DND-41 (cell line): ENCODE measurements around the gene IRF4.

Source experiments
- ATAC-seq: fragments of 200-7000 bp; cut with Tn5 transposase; 3 replicates; pipeline ENCODE4 v1.9.1; 2021; ENCODE audit warnings: low read depth; ENCODE audit not compliant: insufficient read depth
- DNase-seq: peaks from one replicate; pipeline ENCODE4 v3.0.0-alpha.2; 2020
- H2AFZ ChIP-seq: 2 replicates; pipeline ENCODE4 v1.6.0; 2012; ENCODE audit warnings: low read depth, low read length
- H3K27ac ChIP-seq: 2 replicates; pipeline ENCODE4 v1.5.1; 2012; ENCODE audit warnings: low read length, inconsistent platforms
- H3K27me3 ChIP-seq: fragments of 200-600 bp; sonication (generic); 2 replicates; pipeline ENCODE4 v1.6.0; 2012; ENCODE audit warnings: low read length, mild to moderate bottlenecking, inconsistent platforms; ENCODE audit not compliant: insufficient read depth, poor library complexity
- H3K36me3 ChIP-seq: 2 replicates; pipeline ENCODE4 v1.5.1; 2012; ENCODE audit warnings: low read length, inconsistent platforms; ENCODE audit not compliant: insufficient read depth
- H3K4me1 ChIP-seq: 2 replicates; pipeline ENCODE4 v1.5.1; 2012; ENCODE audit warnings: mild to moderate bottlenecking, low read length; ENCODE audit not compliant: insufficient read depth
- H3K4me2 ChIP-seq: 2 replicates; pipeline ENCODE4 v1.6.0; 2012; ENCODE audit warnings: mild to moderate bottlenecking, moderate library complexity, low read length, inconsistent platforms; ENCODE audit not compliant: insufficient read depth
- H3K4me3 ChIP-seq, 2 experiments: fragments of 200-600 bp in 1 of 2; shearing (Covaris generic) in 1 of 2; 2 replicates each; pipeline ENCODE4 v1.5.1; 2012 to 2016; ENCODE audit warnings: inconsistent platforms in 2 of 2, low read length in 2 of 2, mild to moderate bottlenecking in 2 of 2, low read depth in 1 of 2, moderate library complexity in 1 of 2
- H3K79me2 ChIP-seq: 2 replicates; pipeline ENCODE4 v1.6.0; 2012; ENCODE audit warnings: low read length, inconsistent platforms; ENCODE audit not compliant: insufficient read depth
- H3K9ac ChIP-seq: 2 replicates; pipeline ENCODE4 v1.6.0; 2012; ENCODE audit warnings: low read depth, mild to moderate bottlenecking, inconsistent platforms, low read length, moderate library complexity
- H3K9me3 ChIP-seq: 2 replicates; pipeline ENCODE4 v1.5.1; 2012; ENCODE audit warnings: low read length, moderate library complexity, mild to moderate bottlenecking, inconsistent platforms; ENCODE audit not compliant: insufficient read depth, severe bottlenecking
- H4K20me1 ChIP-seq: 2 replicates; pipeline ENCODE4 v1.6.0; 2012; ENCODE audit warnings: low read length; ENCODE audit not compliant: insufficient read depth
- CTCF ChIP-seq: IDR thresholded peaks from 2 replicates; pipeline ENCODE4 v1.5.1; 2012; ENCODE audit warnings: borderline replicate concordance, low read length, moderate library complexity, mild to moderate bottlenecking; ENCODE audit not compliant: poor library complexity, severe bottlenecking; ENCODE audit errors: extremely low read depth
- EZH2 ChIP-seq: IDR thresholded peaks from 3 replicates; pipeline ENCODE4 v1.6.1; 2012; ENCODE audit warnings: borderline replicate concordance, low read depth, mild to moderate bottlenecking, moderate library complexity, low read length, inconsistent platforms; ENCODE audit not compliant: severe bottlenecking

Gene IRF4

GRCh38 chr6:346386-347030 lies 45.0 kb upstream of the IRF4 start:
- H3K9ac ChIP-seq, result no peak overlapping the region
- no peaks in the 10 kb centered on the region for H3K9me3 ChIP-seq
- H3K4me1 ChIP-seq, result no peaks in the 10 kb centered on the region
- H2AFZ ChIP-seq, result no peak overlapping the region
- 0 out of 2 replicates have a peak, but pooled peaks cover 3% of the 10 kb centered on the region for H4K20me1 ChIP-seq
- no peaks in the 10 kb centered on the region for H3K27me3 ChIP-seq
- no peaks in the 10 kb centered on the region for H3K79me2 ChIP-seq
- TF ChIP-seq EZH2 (no peak), CTCF (no peak)
- DNase-seq, result no peak
- H3K36me3 ChIP-seq, result peaks cover 15% of the 10 kb centered on the region; the same call in 1 of the 2 replicates
- no peak overlapping the region for H3K4me3 ChIP-seq
- no peak for ATAC-seq
- H3K4me2 ChIP-seq, result no peak overlapping the region
- H3K27ac ChIP-seq, result no peak overlapping the region

GRCh38 chr6:347232-347631 lies 44.3 kb upstream of the IRF4 start:
- Histone ChIP-seq H3K4me3 (no peak overlapping the region), H3K4me1 (no peaks in the 10 kb centered on the region), H3K9me3 (no peaks in the 10 kb centered on the region), H2AFZ (no peak overlapping the region), H3K9ac (no peak overlapping the region), H3K4me2 (no peak overlapping the region), H3K27ac (no peak overlapping the region), H3K36me3 (peaks cover 15% of the 10 kb centered on the region; the same call in 1 of the 2 replicates), H3K79me2 (no peaks in the 10 kb centered on the region), H3K27me3 (no peaks in the 10 kb centered on the region), H4K20me1 (0 out of 2 replicates have a peak, but pooled peaks cover 3% of the 10 kb centered on the region)
- ATAC-seq, result no peak
- TF ChIP-seq CTCF (no peak), EZH2 (no peak)
- no peak for DNase-seq

GRCh38 chr6:347951-348859 lies 43.3 kb upstream of the IRF4 start:
- TF ChIP-seq EZH2 (no peak), CTCF (no peak)
- H3K27ac ChIP-seq, result no peak overlapping the region
- H3K4me1 ChIP-seq, result no peaks in the 10 kb centered on the region
- H3K36me3 ChIP-seq, result peaks cover 15% of the 10 kb centered on the region; the same call in 1 of the 2 replicates
- no peak overlapping the region for H3K4me2 ChIP-seq
- no peaks in the 10 kb centered on the region for H3K9me3 ChIP-seq
- DNase-seq, result no peak
- no peaks in the 10 kb centered on the region for H3K79me2 ChIP-seq
- no peak overlapping the region for H3K9ac ChIP-seq
- H4K20me1 ChIP-seq, result 0 out of 2 replicates have a peak, but pooled peaks cover 3% of the 10 kb centered on the region
- ATAC-seq, result no peak
- no peak overlapping the region for H3K4me3 ChIP-seq
- H3K27me3 ChIP-seq, result no peaks in the 10 kb centered on the region
- no peak overlapping the region for H2AFZ ChIP-seq
